ENCODE results near the gene LSM6.
A peak's percentile ranks its signal among the peaks of the same experiment; 100 is the strongest.

The LSM6 gene

DNA sequence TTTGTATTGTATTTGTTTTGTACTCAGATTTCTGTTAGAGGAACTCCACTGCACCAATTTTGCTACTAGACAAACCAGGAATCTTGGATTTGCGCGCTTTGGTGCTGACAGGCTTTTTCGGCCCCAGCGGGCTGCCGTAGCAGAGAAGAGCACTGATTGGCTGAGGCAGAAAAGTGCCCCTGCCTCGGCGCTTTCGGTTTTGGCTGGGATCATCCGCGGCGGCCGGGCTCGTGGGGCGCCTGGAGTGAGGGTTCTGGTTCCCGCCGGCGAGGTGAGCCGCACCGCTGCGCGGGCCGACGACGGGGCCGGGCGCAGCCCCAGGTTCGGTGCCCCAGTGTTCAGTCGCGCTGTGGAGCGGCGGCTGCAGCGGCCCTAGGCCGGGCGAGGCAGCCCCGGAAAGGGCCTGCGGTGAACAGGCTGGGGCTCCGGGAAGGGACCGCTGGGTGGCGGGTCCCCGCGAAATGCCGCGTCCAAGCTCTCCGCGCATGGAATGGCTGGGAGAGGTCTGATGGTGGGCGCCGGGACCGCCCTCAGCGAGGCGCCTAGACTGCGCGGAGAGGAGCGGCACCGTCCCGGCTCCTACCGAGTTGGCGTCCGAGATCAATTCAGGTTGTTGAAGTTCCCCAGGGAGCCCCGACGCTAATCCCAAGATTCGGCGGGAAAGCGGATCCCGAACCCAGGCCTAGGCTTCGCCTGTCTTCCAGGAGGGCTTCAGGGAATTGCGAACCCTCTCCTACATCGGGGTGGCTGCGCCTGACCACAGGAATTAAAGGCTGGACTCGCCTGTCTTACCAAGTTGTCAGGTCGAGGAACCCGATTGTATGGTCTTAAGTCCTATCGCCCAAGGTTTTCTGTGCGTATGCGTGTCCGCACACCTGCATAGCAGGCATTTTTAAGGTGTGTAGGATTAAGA, at the start of gene LSM6:
TSS of gene LSM6 (plus strand) at position 178 of the 913 bp plus-strand sequence. CDS start 7,204 bp downstream, outside the sequence.
- DNase-seq (ENCODE audit: low spot score), result peak; percentile 87
- in situ Hi-C loops (cut with MboI; ENCODE audit: low sequenced_read_pairs, unreplicated experiment), result no loop called here
- TF ChIP-seq, protein P1, sequence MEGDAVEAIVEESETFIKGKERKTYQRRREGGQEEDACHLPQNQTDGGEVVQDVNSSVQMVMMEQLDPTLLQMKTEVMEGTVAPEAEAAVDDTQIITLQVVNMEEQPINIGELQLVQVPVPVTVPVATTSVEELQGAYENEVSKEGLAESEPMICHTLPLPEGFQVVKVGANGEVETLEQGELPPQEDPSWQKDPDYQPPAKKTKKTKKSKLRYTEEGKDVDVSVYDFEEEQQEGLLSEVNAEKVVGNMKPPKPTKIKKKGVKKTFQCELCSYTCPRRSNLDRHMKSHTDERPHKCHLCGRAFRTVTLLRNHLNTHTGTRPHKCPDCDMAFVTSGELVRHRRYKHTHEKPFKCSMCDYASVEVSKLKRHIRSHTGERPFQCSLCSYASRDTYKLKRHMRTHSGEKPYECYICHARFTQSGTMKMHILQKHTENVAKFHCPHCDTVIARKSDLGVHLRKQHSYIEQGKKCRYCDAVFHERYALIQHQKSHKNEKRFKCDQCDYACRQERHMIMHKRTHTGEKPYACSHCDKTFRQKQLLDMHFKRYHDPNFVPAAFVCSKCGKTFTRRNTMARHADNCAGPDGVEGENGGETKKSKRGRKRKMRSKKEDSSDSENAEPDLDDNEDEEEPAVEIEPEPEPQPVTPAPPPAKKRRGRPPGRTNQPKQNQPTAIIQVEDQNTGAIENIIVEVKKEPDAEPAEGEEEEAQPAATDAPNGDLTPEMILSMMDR (IDR thresholded peaks at IDR 0.05; ENCODE audit: borderline replicate concordance, control extremely low read depth, extremely low read depth, insufficient read depth, missing control alignments), result no peak

DNA sequence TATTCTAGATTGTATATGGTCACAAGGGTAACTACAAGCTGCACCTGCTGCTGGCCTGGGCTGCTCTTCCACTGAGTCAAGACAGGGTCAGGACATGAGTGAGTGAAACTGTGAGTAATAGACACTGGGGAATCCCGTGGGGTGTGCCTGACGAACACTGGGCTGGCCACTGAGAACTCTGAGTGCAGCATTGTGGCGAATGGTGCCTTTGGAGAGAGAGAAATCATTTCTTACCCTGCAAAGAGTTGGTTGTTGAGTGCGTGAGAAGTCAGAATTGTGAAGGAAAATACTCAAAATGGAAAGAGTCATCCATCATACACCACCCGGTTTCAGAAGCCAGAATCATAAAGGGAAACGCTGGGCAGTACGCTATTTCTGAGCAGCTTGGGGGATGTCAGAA, 43.1 kb upstream of the LSM6 start:
- DNase-seq (ENCODE audit: low spot score), result peak; percentile 73
- in situ Hi-C loops (cut with MboI; ENCODE audit: low sequenced_read_pairs, unreplicated experiment), result no loop called here
- TF ChIP-seq, protein P1 (IDR thresholded peaks at IDR 0.05; ENCODE audit: borderline replicate concordance, control extremely low read depth, extremely low read depth, insufficient read depth, missing control alignments), result no peak

DNA sequence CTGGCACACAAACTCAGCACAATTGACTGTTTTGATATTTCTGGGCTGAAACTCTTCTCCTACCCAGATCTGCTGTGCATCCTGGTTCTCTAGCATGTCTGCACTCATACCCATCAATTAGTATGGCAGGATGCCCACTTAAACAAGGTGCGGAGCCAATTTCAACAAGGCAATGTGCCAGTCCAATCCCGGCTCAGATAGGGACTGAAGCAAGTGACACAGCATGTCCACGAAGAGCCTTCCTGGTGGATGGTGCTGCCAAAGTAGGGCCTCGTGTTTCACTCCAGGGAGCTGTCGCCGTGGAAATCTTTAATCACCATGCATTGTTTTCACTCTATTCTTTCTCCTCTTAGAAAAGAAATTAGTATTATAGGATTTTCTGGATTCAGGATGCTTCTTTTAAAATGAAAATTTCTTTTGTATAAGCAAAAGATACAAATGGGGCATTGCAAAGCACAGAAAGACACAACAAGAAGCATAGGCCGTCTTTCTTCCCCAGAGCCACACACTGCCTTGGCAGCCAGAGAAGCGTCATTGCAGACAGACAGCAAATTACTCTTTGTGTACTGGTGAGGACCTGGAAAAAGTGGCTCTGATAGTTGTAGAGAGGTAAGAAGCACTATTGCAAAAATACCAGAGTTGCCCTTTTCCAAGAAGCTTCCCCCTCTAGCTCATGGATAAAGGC, 40.6 kb upstream of the LSM6 start:
- in situ Hi-C loops (cut with MboI; ENCODE audit: low sequenced_read_pairs, unreplicated experiment), result no loop called here
- DNase-seq (ENCODE audit: low spot score), result no peak
- TF ChIP-seq, protein P1 (IDR thresholded peaks at IDR 0.05; ENCODE audit: borderline replicate concordance, control extremely low read depth, extremely low read depth, insufficient read depth, missing control alignments), result no peak

DNA sequence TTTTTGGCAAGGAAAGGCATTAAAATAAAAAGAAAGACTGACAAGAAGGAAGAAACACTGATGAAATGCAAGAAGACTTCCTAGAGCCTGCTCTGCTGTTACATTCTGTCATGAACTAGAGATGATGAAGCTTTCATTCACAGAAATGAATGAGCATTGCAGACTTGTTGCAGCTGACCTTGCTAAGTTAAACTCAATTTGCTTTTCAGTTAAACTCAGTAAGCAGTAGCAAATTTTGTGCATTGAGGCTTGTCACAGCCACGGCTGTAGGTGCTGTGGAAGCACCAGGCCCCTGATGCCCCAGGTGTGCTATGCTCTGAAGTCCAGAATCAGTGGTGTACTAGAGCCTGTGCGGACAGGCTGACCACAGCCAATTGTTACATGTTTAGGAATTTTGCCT, 39.6 kb upstream of the LSM6 start:
- in situ Hi-C loops (cut with MboI; ENCODE audit: low sequenced_read_pairs, unreplicated experiment), result no loop called here
- TF ChIP-seq, protein P1 (IDR thresholded peaks at IDR 0.05; ENCODE audit: borderline replicate concordance, control extremely low read depth, extremely low read depth, insufficient read depth, missing control alignments), result no peak
- no peak for DNase-seq (ENCODE audit: low spot score)

DNA sequence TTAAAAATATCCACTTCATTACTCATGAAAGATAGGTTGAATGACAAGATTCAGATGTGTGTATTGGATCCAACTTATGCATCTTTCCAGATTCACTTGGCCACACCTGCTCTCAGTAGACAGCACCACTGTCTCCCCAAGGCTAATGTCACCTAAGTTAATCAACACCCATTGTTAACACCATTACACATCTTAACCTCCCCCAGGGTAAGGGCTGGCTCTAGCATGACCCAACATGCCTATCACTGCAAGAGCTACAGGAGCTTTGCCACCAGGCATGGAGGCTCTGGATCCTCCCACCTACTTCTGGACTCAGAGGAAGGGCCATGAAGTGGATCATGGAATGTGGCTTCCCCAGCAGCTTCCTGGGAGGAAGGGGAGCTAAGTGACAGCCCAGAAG, 32.8 kb upstream of the LSM6 start:
- DNase-seq (ENCODE audit: low spot score), result no peak
- in situ Hi-C loops (cut with MboI; ENCODE audit: low sequenced_read_pairs, unreplicated experiment), result no loop called here
- TF ChIP-seq, protein P1 (IDR thresholded peaks at IDR 0.05; ENCODE audit: borderline replicate concordance, control extremely low read depth, extremely low read depth, insufficient read depth, missing control alignments), result no peak

DNA sequence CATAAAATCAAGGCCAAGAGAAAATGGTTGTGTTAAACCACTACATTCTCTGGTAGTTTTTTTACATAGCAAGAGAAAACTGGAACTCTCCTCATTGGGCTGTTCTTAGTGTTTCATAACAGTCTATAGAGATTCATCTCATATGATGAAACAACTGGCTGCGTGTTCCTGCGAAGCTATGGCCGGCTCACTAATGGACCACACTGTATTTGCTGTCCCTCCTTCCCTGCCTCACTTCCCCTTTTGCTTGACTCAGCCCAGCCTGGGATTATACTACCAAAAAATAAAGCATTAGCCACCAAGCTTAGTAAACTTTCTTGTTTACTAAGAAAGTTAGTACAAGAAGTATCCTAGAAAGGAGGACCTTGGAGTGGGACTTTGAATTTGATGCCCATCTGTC, 31.6 kb upstream of the LSM6 start:
- TF ChIP-seq, protein P1 (IDR thresholded peaks at IDR 0.05; ENCODE audit: borderline replicate concordance, control extremely low read depth, extremely low read depth, insufficient read depth, missing control alignments), result no peak
- DNase-seq (ENCODE audit: low spot score), result no peak
- in situ Hi-C loops (cut with MboI; ENCODE audit: low sequenced_read_pairs, unreplicated experiment), result no loop called here

Data from GM13976 (cell line).